ENCODE results near the gene PGBD5.

Gene PGBD5

DNA sequence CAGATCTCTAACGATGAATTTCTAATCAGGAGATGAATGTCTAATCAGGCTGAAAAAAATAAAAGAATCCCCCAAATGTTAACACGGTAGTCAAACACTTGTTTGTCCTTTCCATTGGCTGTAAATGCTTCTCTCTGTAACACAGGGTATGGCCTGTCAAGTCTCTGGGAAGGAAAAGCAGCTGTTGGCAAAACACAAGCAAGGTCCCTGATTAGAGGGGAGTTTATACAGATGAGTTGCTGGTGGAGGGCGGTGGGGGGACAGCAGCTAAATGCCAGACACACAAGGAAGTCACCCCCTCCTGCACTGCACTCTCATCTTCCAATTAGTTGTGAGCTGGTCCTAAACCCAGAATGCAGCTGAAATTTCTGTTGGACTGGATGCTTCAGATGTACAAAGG, 51.0 kb downstream of the PGBD5 start:
- DNase-seq = no peak

DNA sequence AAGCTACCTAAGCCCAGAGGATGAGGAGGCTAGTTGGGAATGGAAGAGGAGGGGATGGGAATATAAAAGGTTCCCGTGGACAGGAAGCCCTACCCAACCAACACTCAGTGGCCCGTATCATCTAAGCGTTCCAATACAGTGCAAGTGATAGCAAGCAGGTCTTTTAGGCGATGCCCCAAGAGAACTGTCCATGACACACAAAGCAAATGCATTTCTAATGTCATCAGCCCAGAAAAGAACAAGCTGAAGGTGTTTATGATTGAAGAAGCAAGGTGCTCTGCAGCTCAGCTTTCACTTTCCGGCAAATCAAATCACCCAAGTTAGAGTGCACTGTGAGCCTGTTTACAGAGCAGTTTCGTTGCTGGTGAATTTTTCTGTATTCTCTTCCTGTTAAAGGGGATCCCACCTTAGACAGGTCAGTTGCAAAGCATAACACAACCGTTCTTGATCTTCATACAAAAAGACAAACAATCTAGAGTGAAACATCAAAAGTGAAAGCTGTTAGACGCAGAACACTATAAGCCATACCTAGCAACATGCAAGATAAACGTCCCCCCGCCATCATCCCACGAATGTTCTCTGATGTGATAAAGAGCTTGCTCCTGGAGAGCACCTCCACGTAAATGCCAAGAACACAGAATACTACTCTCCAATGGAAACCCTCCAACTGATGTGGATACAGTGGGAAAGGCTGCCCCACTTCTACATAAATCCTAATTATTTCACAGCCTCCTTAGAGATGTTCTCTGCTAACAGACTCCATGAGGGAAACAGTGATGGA, 54.0 kb downstream of the PGBD5 start:
- DNase-seq = no peak

DNA sequence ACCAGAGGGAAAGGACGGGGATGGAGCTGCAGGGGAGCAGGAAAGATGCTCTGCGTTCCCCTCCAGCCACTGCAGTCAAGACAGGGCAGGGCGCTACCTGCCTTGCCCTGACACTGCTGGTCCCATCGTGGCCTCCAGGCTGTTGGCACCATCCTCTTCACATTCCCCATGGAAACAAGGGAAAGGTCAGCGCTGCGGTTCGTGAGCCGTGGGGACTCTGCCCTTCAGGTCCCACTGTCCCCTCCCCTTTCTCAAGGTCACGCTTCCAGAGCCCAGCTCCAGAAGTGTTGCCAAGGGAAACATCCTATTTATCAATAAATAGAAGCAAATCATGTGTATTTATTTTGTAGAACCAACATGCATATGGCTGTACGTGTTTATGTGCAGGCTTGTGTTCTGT, 56.0 kb downstream of the PGBD5 start:
- no peak for DNase-seq

DNA sequence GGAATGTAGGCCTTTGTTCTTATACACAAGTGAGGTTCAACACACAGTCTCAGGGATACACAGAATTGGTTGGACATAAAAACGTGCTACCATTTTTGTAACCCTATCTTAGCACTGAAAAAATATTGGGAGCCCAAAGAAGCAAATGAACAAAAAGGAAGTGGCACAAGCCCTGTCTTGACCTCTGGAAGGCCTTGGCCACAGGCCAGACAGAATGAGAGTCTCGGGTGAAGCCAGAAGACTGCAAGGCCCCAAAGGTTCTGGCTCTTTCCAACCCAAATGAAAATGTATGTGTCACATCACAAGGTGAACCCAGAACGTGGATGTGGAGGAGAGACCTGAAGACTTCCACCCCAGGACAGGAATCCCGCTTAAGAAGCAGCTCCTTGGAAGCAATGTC, 57.3 kb downstream of the PGBD5 start:
- no peak for DNase-seq

DNA sequence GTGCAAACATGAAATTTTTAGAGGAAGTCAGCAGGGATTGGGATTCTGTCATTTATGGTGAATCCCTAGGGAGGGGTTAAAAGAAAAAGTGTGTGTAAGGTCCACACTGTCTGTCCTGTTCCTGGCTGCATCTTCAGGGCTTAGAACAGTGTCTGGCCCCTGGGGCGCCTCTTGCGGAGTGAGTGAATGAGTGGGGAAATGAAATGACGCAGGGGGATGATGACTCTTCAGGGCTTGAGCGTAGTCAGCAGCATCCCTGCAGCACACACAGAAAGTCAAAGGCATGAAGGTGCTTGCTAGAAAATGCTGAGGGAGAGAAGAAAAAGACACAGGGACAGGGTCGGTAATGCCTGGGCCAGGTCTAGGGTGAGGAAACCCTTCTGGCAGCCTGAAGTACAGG, 57.8 kb downstream of the PGBD5 start:
- DNase-seq = no peak

DNA sequence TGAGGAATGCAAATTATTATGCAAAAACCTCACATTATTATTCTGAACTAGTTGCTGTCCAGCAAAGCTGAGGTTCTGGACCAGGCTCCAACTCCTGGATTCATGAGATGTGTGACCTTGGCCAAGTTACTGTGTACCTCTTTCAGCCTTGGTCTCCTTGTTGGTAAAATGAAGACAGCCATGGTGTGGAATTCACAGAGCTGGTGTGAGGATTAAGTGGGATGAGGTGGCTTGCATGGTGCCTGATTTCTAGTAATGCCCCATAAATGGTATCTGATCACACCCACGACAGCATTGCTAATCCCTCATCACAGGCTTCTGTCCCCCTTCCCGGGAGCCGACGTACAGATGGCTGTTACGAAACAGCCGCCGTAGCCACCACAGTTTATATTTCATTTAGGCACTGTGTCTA, 59.6 kb downstream of the PGBD5 start:
- DNase-seq = no peak

DNA sequence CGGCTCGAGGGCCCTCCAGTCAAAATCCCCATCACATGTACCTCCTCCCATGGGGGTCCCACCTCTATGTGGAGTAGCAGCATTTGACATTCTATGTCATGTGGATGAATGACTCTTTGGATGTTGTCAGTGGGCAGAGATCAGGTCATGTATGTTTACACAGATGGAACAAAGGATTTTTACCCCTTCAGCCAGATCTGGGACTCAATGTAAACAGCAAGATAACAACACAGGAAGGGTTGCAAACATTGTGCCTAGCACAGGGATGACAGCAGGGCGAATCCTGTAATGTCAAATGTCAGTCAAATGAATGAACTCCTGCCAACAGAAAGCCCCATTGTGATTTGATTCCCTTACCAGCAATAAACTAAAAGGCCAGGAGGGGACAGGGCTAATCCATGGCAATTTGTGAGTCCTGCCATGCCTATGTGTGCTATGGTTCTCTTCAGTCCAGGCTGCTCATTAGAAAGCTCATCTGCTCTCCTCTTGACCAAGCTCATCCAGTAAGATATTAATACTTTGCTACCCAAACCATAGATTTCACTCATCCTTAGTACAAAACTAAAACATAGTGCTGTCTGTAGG, 60.3 kb downstream of the PGBD5 start:
- no peak for DNase-seq

DNA sequence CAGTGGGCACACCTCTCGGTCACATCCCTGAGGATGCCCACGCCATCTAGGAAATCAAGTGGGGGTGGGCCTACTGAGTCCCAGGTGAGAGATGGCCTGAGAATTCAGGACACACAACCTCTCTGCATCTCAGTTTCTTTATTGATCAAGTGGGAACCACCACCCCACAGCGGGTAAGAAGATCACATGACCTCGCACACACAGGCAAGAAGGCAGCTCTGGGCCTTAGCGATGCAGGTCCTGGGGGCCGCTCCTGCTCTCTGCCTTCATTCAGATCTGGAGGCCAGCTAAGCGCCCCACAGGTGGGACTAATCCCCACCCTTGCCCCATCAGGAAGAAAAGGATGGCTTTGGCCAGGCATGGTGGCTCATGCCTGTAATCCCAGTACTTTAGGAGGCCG, 63.2 kb downstream of the PGBD5 start:
- DNase-seq = no peak

DNA sequence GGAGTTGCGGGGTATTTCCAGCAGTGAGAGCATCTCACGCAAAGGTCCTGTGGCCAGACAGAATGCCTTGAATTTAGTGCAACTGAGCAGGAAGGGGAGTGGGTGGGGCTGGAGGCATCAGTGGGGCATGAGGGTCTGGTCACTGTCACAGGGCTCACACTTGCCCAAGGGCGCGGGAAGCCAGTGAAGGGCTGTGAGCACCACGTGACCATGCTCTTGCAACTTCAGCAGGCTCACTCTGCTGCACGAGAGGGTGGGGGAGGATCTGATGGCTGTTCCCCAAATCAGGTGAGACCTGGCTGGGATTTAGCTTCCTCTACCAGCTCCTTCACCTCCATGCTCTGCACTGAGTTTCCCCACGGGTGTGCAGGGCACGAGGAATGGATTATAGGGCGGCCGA, 64.2 kb downstream of the PGBD5 start:
- no peak for DNase-seq

DNA sequence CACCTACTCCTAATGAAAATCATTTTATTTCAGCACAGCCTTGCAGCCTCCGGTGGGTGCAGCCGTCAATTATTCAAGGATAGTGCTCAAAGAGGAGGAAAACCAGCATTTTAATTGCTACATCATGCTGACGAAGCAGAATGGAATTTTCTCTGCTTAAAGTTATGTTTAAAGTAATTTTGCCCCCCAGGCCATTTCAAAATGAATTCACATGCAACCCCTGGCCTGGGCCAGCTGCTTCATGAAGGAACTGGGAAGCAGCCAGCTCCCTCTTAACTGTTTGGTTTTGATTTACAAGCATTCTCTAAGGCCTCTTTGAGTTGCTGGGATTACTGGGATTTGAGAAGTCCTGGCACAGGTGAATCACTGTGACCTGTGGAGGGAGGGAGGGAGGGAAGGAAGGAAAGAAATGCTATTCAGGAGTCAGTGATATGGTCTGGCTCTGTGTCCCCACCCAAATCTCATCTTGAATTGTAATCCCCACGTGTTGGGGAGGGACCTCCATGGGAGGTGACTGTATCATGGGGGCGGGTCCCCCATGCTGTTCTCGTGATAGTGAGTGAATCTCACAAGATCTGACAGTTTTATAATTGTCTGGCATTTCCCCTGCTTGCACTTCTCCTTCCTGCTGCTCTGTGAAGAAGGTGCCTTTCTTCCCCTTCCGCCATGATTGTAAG, 66.0 kb downstream of the PGBD5 start:
- DNase-seq = no peak

DNA sequence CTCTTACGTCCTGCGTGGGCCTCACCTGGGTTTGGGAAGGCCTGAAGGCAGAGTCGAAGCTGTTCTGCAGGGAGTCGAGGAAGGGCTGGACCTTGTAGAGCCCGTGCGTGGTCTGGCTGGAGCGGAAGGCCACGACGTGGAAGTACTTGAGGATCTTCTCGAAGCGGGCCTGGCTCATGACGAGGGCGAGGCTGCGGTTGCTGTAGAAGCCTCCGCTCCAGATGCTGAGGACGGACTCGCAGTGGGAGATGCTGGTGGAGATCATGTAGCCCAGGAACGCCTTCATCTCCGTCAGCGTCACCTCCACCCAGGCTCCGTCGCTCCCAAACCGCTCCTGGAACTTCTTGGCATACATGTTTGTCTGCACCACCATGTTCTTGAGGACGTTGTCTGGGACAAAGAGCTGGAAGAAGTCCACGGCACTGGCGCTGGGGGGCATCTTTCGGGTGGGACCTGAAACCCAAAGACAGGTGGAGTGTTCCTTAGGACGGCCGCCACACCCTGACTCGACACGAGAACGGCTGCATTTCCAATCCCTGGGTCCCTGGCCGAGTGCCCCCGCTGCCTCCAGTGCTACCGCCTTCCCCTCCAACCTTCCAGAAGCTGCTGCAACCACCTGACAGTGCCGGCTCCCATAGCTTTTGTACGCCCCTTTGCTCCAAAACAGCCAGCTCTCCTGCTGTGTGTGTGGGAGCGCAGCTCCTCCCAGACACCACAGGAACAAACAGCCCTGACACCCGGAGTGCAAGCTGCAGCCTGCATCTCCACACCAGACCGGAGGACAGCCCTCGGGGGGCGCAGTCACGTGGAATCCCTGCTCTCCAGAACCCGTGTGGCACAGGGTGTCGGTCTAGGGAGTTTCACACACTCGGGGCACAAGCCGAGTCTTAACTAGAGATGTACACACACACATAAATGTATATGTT, 69.0 kb downstream of the PGBD5 start:
- DNase-seq = no peak

DNA sequence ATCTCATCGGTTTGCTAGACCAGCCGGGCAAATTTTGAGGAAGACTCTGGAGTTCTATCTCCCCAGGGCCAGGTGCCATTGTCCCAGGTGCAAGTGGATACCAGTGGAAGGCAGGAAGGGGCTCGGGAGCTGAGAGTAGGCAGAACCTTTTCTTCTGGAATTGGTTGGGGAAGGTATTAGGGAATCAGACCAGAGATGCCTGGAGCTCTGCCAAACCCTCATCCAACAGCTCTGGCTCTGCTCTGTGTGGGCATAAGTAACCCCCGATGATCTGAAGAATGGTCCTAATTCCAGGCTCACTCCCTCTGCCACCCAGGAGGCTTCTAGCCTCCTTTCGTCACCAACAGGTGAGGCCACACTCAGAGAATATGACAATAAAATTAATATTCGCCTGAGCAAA, 69.9 kb downstream of the PGBD5 start:
- no peak for DNase-seq

DNA sequence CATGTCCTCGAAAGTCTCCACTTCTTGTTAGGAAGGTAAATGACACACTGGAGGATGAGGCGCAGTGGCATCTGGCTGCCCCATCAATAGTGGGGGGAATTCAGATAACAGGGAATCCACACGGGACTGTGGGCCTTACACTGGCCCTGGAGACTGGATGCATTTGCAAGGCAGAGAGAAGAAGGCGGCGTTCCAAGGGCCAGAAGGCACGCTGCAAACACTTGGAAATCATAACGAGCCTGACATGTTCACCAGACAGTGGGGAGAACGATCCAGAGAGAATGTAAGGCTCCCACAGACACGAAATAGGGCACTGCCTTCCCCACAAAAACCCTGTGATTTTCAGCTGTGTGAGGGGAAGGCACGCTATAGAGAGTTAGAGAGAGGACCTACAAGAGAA, 70.5 kb downstream of the PGBD5 start:
- no peak for DNase-seq

DNA sequence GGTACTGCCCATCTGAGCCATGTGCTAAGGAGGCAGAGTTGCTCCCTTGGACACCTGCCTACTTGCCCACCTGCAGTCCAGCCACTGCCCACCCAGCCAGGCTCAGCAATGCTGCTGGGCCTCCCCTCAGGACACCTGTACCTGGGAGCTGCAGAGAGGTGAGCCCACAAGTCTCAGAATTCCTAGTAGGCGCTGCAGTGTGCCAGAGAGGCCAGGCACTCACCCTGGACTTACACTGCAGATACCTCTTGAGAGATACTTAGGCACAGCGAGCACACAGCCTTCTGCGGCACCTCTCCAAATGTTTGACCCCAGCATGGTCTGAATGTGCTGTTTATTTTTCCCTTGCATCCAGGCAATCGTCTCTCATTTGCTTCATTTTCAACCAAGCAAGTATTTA, 71.0 kb downstream of the PGBD5 start:
- DNase-seq = no peak

DNA sequence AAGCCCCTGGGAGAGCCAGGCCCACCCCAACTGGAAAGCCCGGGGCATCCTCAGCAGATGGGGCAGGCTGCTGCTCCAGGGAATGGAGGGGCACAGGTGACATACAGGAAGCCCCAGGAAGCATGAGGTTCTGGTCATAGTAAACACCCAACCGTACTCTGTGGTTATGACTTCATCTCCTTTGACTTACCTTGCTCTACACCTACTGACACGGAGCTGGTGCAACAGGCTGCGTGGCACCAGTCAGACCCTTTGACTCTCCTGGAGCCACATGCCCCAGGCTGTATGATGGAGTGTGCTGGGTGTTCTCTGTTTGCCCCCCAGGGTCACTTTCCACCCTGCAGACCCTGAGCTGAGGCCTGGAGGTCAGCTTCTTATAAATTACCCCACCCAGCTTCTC, 72.1 kb downstream of the PGBD5 start:
- DNase-seq = no peak

DNA sequence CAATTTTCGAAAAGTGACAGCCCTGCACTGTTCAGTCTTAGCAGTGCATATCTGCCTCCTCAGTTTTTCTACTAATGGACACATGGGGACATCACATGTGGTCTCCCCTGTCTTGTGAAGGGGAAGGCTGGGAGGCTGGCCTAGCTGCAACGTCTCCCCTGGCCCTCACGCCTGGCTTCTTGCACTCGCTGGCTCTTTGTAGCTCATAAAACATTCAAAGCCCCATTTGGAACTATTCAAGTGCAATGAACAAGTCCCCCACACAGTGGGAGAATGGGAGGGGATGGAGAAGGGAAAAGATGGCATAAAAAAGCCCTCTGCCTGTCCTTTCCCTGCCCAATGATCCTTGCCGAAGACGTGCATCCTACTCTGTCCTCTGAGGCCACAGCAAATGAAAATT, 73.6 kb downstream of the PGBD5 start:
- DNase-seq = no peak

DNA sequence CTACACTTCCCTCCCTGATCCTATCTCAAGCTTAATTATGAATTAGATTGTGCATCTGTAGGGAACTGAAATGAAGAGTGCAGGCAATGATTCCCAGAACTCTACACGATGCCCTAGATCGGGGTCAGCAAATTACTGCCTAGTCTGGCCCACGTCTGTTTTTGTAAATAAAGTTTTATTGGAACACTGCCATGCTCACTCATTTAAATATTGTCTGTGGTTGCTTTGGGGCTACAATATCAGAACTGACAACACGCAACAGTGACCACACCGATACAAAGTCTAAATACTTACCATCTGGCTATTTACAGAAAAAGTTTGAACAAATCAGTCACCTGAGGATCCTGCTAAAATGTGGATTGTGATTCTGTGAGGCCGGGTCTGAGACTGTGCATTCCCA, 74.1 kb downstream of the PGBD5 start:
- no peak for DNase-seq

DNA sequence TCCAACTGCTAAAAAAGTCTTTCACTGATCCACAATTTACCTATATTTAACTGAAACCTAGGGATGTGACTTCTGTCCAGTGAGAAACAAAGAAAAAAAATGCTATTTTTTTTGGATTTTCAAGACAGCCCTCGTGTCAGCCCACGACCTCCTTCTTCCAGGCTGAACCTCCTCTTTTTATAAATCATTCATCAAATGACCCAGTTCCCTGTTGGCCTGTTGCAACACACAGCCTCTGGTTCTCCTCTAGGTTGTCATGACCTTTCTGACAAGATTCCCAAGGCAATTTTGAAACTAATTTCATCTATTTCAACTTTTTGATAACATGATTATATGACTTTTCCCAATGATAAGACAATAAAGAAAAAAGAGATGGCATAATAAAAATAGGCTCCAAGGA, 74.6 kb downstream of the PGBD5 start:
- DNase-seq = no peak

DNA sequence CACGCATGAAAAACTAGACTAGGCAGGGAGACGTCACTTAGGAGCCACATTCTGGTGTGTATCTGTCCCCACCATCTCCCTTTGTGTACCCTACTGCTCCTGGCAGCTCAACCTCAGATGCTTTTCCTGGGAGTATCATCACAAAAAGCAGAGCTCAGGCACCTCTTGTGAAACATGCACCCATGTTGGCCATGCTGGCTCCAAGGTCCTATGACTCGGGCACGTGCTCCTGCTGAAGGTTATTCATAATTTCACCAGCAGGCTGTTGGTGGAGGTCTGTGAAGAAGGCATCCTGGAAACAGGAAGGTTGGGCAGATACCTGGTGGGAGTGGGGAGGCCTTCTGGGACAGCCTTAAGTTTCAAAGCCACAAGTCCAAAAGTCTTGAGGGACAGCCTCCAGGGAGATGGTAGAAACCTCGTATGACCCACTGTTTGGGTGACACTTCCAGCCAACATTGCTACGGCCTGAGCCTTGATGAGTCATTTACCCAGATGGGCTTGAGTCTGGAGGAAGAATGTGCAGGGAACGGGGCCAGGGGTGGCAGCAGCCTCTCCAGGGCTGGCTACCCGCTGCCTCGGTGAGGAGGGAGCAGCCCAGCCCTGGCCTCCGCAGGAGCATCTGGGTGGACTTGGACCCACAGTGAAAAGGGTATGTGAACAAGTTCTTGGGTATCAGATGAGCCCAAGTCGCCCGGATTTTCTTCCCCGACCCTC, 75.8 kb downstream of the PGBD5 start:
- no peak for DNase-seq

DNA sequence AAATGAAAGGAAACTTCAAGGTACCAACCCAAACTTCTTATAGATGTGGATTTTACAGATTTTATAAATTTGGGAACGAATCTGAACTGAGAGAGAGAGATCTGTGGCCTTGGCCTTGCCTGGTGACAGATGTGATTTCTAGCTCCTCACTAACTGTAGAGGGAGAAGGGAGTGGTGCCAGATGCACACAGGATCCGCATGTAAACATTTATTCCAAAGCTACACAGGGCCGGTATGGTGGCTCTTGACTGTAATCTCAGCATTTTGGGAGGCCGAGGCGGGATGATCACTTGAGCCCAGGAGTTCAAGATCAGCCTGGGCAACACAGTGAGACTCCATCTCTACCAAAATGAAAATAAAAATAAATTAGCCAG, 77.1 kb downstream of the PGBD5 start:
- no peak for DNase-seq

DNA sequence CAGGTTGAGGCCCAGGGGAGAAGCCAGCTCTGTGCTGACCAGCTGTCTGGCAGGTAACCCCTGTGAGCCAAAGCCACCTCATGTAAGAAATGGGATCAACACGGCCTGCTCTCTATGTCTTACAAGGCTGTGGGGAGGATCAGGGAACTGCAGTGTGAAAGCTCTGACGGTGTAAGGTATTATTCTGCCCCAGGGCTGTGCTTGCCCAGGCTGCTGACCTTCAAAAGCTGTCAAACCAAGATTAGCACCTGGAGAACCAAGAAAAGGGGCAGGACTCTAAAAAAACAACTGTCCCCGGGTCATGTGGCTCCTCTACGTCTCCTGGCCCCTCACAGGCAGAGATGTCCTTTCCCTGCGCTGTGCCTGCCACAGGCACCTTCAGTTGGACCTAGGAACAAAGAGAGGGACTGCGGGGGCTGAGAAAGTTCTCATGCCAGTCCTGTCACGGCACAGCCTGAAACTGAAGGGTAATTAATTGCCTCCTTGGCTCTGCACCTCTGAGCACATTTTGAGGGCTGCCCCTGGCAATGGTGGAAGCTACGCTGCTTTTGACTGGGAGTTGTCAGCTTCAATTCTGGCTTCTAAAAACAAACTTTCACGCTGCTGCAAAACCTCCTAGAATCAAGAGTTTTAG, 77.6 kb downstream of the PGBD5 start:
- no peak for DNase-seq

DNA sequence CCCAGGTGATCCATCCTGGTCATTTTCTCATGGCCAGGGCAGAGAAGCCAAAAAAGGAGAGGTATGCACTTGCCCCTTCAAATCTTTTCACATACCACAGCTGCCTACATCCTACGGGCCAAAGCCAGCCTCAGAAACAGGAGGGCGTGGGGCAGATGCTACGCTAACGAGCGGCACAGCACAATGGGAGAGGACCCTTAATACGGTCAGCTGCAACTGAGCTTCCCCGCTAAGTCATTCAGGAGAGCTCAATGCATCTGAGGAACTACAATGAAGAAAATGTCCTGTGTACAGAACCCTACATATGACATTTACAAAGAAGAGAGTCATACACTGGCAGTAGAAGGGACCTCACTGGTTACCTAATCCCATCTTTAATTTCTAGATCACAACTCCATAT, 78.2 kb downstream of the PGBD5 start:
- DNase-seq = no peak

Data from stimulated activated CD4-positive, alpha-beta T cell treated with anti-CD3 and anti-CD28 coated beads, Interleukin-12 subunit alpha, Interleukin-12 subunit beta, amount 100 ng/mL, for 4 hours (primary cell).